Measurements from ENCODE around the gene SP7.
A peak's percentile ranks its signal among the peaks of the same experiment; 100 is the strongest.

The SP7 gene

DNA sequence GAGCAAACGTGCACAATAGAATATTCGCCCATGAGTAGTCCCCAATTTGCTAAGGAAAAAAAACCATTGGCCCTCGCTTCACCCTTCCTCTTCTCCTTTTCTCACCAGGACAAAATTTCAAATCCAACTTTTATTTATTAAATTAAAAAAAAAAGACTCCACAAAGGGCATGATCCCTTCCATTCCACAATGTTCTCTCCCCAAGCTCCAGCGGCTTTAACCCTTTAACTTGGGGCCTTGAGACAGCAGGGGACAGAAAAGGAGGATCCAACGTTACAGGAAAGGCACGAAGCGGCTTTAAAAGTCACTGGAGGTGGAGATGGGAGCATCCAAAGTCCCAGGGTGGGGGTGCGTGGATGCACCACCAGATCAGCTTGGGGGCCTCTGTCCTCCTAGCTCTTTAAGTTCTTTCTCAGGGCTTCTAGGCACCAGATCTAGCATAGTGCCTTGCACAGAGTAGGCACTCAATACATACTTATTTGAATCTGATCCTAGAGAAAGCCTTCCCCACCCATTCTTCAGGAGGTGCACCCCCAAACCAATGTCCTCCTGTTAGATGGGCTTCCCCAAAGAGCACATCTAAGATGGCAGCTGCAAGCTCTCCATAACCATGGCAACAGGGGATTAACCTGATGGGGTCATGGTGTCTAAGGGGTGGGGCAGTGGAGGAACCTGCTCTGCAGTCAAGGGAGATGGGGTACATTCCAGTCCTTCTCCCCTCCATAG, 9.5 kb downstream of the SP7 start:
- no peak for TF ChIP-seq CTCF (conservative IDR thresholded peaks at IDR 0.05; ENCODE audit: low read length)
- DNase-seq (ENCODE audit: low read depth) = no peak
- no peak overlapping the region for H3K4me3 ChIP-seq (ENCODE audit: low read length)

- no peak for DNase-seq (ENCODE audit: low read depth)
- no peak for TF ChIP-seq CTCF (conservative IDR thresholded peaks at IDR 0.05; ENCODE audit: low read length)
- peak overlapping the region; percentile 67 for H3K4me3 ChIP-seq (ENCODE audit: low read length)
These were observed 10.6 kb downstream of the SP7 start for GRCh38 chr12:53325511-53326061.

GRCh38 chr12:53324779-53325510, 11.2 kb downstream of the SP7 start:
- peak; percentile 63 for TF ChIP-seq CTCF (conservative IDR thresholded peaks at IDR 0.05; ENCODE audit: low read length)

DNA sequence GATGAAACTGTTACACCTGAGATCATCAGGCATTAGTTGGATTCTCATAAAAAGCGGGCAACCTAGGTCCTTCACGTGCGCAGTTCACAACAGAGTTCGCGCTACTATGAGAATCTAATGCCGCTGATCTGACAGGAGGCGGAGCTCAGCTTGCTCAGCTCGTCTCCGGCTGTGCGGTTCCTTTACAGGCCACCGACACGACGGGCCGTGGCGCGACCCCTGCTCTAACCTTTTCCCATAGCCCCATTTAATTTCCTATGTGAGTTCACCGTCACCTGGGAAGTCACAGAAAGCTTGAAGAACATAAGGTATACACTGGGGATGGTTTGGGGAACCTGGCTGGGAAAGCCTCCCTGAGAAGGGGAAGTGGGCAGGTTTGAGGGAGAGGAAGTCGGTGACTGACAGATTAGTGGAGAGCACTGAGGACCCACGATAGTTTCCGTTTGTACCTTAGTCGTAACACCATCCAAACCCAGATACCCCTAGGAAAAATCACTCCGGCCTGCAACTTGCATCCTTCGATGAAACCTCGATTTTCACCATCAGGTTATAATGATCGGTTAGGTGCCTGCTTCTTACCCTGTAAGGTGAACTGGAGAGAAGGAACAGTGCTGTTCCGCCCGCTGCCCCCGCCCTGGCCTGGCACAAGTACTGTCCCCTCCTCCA, 11.9 kb downstream of the SP7 start:
- peak; percentile 3; the same call in 1 of the 2 replicates for TF ChIP-seq CTCF (conservative IDR thresholded peaks at IDR 0.05; ENCODE audit: low read length)
- no peak for DNase-seq (ENCODE audit: low read depth)
- H3K4me3 ChIP-seq (ENCODE audit: low read length) = peak overlapping the region; percentile 67

More at GRCh38 chr12:53324779-53325510, 11.2 kb downstream of the SP7 start:
- H3K4me3 ChIP-seq (ENCODE audit: low read length) = peak overlapping the region; percentile 67
- peak; percentile 91 for DNase-seq (ENCODE audit: low read depth)

GRCh38 chr12:53320352-53321195, 15.6 kb downstream of the SP7 start:
- peak overlapping the region; percentile 98 for H3K4me3 ChIP-seq (ENCODE audit: low read length)
- TF ChIP-seq CTCF (conservative IDR thresholded peaks at IDR 0.05; ENCODE audit: low read length) = no peak
- DNase-seq (ENCODE audit: low read depth) = peak; percentile 43

DNA sequence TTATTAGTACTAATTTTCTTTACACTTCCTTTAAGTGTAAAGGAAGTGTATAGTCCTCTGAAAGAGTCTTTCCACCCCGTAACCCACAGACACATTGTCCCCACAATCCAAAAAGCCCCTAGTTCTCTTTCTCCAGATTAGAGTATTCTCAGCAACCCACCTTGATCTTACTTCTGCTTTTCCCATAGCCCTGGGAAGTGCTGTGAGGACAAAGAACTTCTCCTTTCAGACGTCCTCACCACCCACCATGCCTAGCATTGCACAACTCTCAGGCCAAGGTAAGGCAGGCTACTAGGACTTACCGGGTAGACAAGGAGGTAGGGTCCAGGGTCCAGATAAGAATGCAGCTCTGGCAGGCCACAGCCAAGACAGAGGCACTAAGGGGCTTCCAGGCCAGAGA, 22.2 kb downstream of the SP7 start:
- no peak overlapping the region for H3K4me3 ChIP-seq (ENCODE audit: low read length)
- no peak for TF ChIP-seq CTCF (conservative IDR thresholded peaks at IDR 0.05; ENCODE audit: low read length)
- no peak for DNase-seq (ENCODE audit: low read depth)
